Astrocyte (in vitro differentiated cells and primary cell): ENCODE results near the gene DENND5B. TPM values are rescaled to one million over a fixed set of nuclear protein-coding genes. Genes with fewer than 3 reads are reported as not detected.
A peak's percentile ranks its signal among the peaks of the same experiment; 100 is the strongest.

ENCODE experiments used
- DNase-seq: peaks from one replicate; pipeline ENCODE4 v3.0.0-alpha.2; 2010; ENCODE audit warnings: low read depth
- FAIRE-seq: peaks from 2 replicates; lab custom pipeline; 2011; peaks lifted over from hg19 to GRCh38; lab: Jason Lieb, UNC
- H2AFZ ChIP-seq: 2 replicates; pipeline ENCODE4 v1.6.0; 2012; ENCODE audit warnings: low read depth, low read length, inconsistent platforms
- H3K27ac ChIP-seq: 2 replicates; pipeline ENCODE4 v1.5.1; 2011; ENCODE audit warnings: low read depth, low read length, inconsistent platforms
- H3K27me3 ChIP-seq: 2 replicates; pipeline ENCODE4 v1.6.0; 2011; ENCODE audit warnings: low read length, inconsistent platforms; ENCODE audit not compliant: insufficient read depth
- H3K36me3 ChIP-seq: 2 replicates; pipeline ENCODE4 v1.5.1; 2011; ENCODE audit warnings: low read length, inconsistent platforms; ENCODE audit not compliant: insufficient read depth
- H3K4me1 ChIP-seq: 2 replicates; pipeline ENCODE4 v1.5.1; 2011; ENCODE audit warnings: low read length, inconsistent platforms; ENCODE audit not compliant: insufficient read depth
- H3K4me2 ChIP-seq: 2 replicates; pipeline ENCODE4 v1.6.0; 2012; ENCODE audit warnings: low read length, inconsistent platforms
- H3K4me3 ChIP-seq: 2 replicates; pipeline ENCODE4 v1.5.1; 2011; ENCODE audit warnings: low read depth, mild to moderate bottlenecking, low read length, inconsistent platforms; ENCODE audit not compliant: insufficient read depth
- H3K79me2 ChIP-seq: 2 replicates; pipeline ENCODE4 v1.6.0; 2012; ENCODE audit warnings: mild to moderate bottlenecking, low read length, inconsistent platforms; ENCODE audit not compliant: insufficient read depth
- H3K9ac ChIP-seq: 2 replicates; pipeline ENCODE4 v1.6.0; 2012; ENCODE audit warnings: mild to moderate bottlenecking, low read length, inconsistent platforms
- H3K9me3 ChIP-seq: 2 replicates; pipeline ENCODE4 v1.5.1; 2012; ENCODE audit warnings: low read depth, mild to moderate bottlenecking, low read length, inconsistent platforms; ENCODE audit not compliant: insufficient read depth
- H4K20me1 ChIP-seq: 2 replicates; pipeline ENCODE4 v1.6.0; 2012; ENCODE audit warnings: low read length, inconsistent platforms; ENCODE audit not compliant: insufficient read depth
- H3K27ac Mint-ChIP-seq: one replicate; pipeline ENCODE4 v1.8.0; 2021; ENCODE audit warnings: mild to moderate bottlenecking, mixed read lengths; ENCODE audit not compliant: unreplicated experiment
- H3K27me3 Mint-ChIP-seq: one replicate; pipeline ENCODE4 v1.8.0; 2021; ENCODE audit warnings: low read depth, mixed read lengths; ENCODE audit not compliant: unreplicated experiment
- H3K36me3 Mint-ChIP-seq: one replicate; pipeline ENCODE4 v1.8.0; 2021; ENCODE audit warnings: low read depth, mixed read lengths; ENCODE audit not compliant: unreplicated experiment
- H3K4me1 Mint-ChIP-seq: one replicate; pipeline ENCODE4 v1.8.0; 2021; ENCODE audit warnings: low read depth, mixed read lengths; ENCODE audit not compliant: unreplicated experiment
- H3K4me3 Mint-ChIP-seq: one replicate; pipeline ENCODE4 v1.8.0; 2021; ENCODE audit warnings: mild to moderate bottlenecking, moderate library complexity, mixed read lengths; ENCODE audit not compliant: unreplicated experiment
- H3K9me3 Mint-ChIP-seq: one replicate; pipeline ENCODE4 v1.8.0; 2021; ENCODE audit warnings: mild to moderate bottlenecking, mixed read lengths; ENCODE audit not compliant: unreplicated experiment
- CTCF ChIP-seq: IDR thresholded peaks from 2 replicates; pipeline ENCODE4 v1.5.1; 2011; ENCODE audit warnings: low read depth, mild to moderate bottlenecking, inconsistent platforms, low read length, moderate library complexity; ENCODE audit not compliant: insufficient read depth
- EZH2 ChIP-seq: IDR thresholded peaks from 2 replicates; pipeline ENCODE4 v1.6.1; 2012; ENCODE audit warnings: mild to moderate bottlenecking, low read length, inconsistent platforms; ENCODE audit not compliant: insufficient read depth
- total RNA-seq: library from RNA; stranded (reverse); gene quantifications from 2 replicates; pipeline ENCODE4 v1.2.1, GENCODE V29; 2021

DENND5B gene
- total RNA-seq, 1 donor from 2014 or later = 22.7 TPM

GRCh38 chr12:31626270-31626995, 35.5 kb upstream of the DENND5B start:
- Histone ChIP-seq H3K4me2 (no peak overlapping the region), H2AFZ (no peak overlapping the region), H3K9me3 (no peaks in the 10 kb centered on the region), H4K20me1 (no peaks in the 10 kb centered on the region), H3K79me2 (no peaks in the 10 kb centered on the region), H3K36me3 (no peaks in the 10 kb centered on the region), H3K9ac (no peak overlapping the region), H3K27ac (no peak overlapping the region), H3K4me3 (no peak overlapping the region), H3K4me1 (peaks cover 8% of the 10 kb centered on the region), H3K27me3 (no peaks in the 10 kb centered on the region)
- Mint-ChIP-seq H3K9me3 (no peaks in the 10 kb centered on the region), H3K4me3 (no peak overlapping the region), H3K27ac (no peak overlapping the region), H3K4me1 (no peaks in the 10 kb centered on the region), H3K36me3 (no peaks in the 10 kb centered on the region), H3K27me3 (peaks cover 5% of the 10 kb centered on the region)
- no peak for FAIRE-seq
- DNase-seq = no peak
- TF ChIP-seq EZH2 (no peak), CTCF (no peak)

- FAIRE-seq (no peak), DNase-seq (no peak)
- TF ChIP-seq CTCF (no peak), EZH2 (no peak)
- Histone ChIP-seq H3K4me3 (no peak overlapping the region), H4K20me1 (no peaks in the 10 kb centered on the region), H3K36me3 (no peaks in the 10 kb centered on the region), H3K27ac (no peak overlapping the region), H3K27me3 (no peaks in the 10 kb centered on the region), H3K9ac (no peak overlapping the region), H3K79me2 (no peaks in the 10 kb centered on the region), H3K9me3 (no peaks in the 10 kb centered on the region), H2AFZ (no peak overlapping the region), H3K4me1 (no peaks in the 10 kb centered on the region), H3K4me2 (no peak overlapping the region)
- Mint-ChIP-seq H3K27ac (peak overlapping the region; percentile 26), H3K36me3 (no peaks in the 10 kb centered on the region), H3K4me1 (peaks cover 6% of the 10 kb centered on the region), H3K9me3 (no peaks in the 10 kb centered on the region), H3K27me3 (no peaks in the 10 kb centered on the region), H3K4me3 (no peak overlapping the region)
These were observed 31.1 kb upstream of the DENND5B start for GRCh38 chr12:31622038-31622437.

- DNase-seq (peak; percentile 56), FAIRE-seq (no peak)
- Mint-ChIP-seq H3K27me3 (no peaks in the 10 kb centered on the region), H3K9me3 (no peaks in the 10 kb centered on the region), H3K27ac (no peak overlapping the region), H3K4me3 (no peak overlapping the region), H3K36me3 (no peaks in the 10 kb centered on the region), H3K4me1 (peaks cover 6% of the 10 kb centered on the region)
- H3K4me2 ChIP-seq = no peak overlapping the region
- H3K4me1 ChIP-seq = no peaks in the 10 kb centered on the region
- TF ChIP-seq EZH2 (no peak), CTCF (no peak)
- H2AFZ ChIP-seq = no peak overlapping the region
- no peaks in the 10 kb centered on the region for H3K79me2 ChIP-seq
- H3K4me3 ChIP-seq = no peak overlapping the region
- H3K27me3 ChIP-seq = no peaks in the 10 kb centered on the region
- H3K9me3 ChIP-seq = no peaks in the 10 kb centered on the region
- H4K20me1 ChIP-seq = no peaks in the 10 kb centered on the region
- H3K36me3 ChIP-seq = no peaks in the 10 kb centered on the region
- H3K27ac ChIP-seq = no peak overlapping the region
- H3K9ac ChIP-seq = no peak overlapping the region
These were observed 29.4 kb upstream of the DENND5B start for GRCh38 chr12:31620311-31620710.
